Testis (tissue), 3 donors: Measurements from ENCODE around the gene PTGIR. TPM values are rescaled to one million over a fixed set of nuclear protein-coding genes. Genes with fewer than 3 reads are reported as not detected.

ENCODE experiments used
- DNase-seq: peaks from one replicate; pipeline ENCODE4 v3.0.0-alpha.2; 2019
- H3K27ac ChIP-seq, 2 donors: fragments of 200-600 bp; sonication (generic); one replicate each; pipeline ENCODE4 v1.5.1; 2019
- H3K27me3 ChIP-seq: fragments of 200-600 bp; sonication (generic); one replicate; pipeline ENCODE4 v1.5.1; 2019
- H3K36me3 ChIP-seq: fragments of 200-600 bp; sonication (generic); one replicate; pipeline ENCODE4 v1.5.1; 2017; ENCODE audit warnings: low read depth; ENCODE audit errors: missing control alignments
- H3K4me1 ChIP-seq: fragments of 200-600 bp; sonication (generic); one replicate; pipeline ENCODE4 v1.5.1; 2019
- H3K4me3 ChIP-seq, 2 donors: fragments of 200-600 bp; sonication (generic); one replicate each; pipeline ENCODE4 v1.5.1; 2017 to 2019
- H3K9me3 ChIP-seq: fragments of 200-600 bp; sonication (generic); one replicate; pipeline ENCODE4 v1.5.1; 2017
- POLR2A ChIP-seq: fragments of 450-650 bp; IDR thresholded peaks from one replicate; pipeline ENCODE4 v1.6.1; 2017; ENCODE audit warnings: antibody characterized with exemption, mild to moderate bottlenecking, moderate library complexity
- WGBS, 2 donors: methylation state at CpG; one replicate each; pipeline ENCODE4 v1.1.5; 2018; 5-methylcytosine and 5-hydroxymethylcytosine counted together
- intact Hi-C: fragments of 100-400 bp; cut with DNase I; formaldehyde crosslinking; loops from one replicate; pipeline ENCODE4 v1.15.1; 2023; ENCODE audit warnings: low total_unique reads
- polyA plus RNA-seq: library from polyadenylated mRNA; stranded (reverse); fragments of 350-450 nt; fragmentation: Illumina TruSeq; extraction: RNeasy Lipid Tissue Mini Kit (QIAGEN cat#74804); gene quantifications from one replicate; pipeline ENCODE4 v1.2.3, GENCODE V29; 2014; ENCODE audit warnings: low read depth, low replicate concordance; ENCODE audit not compliant: insufficient read depth
- total RNA-seq, 2 donors: library from RNA; depleted of rRNA; stranded (reverse); fragments of >200 nt; gene quantifications; one replicate each; pipeline ENCODE4 v1.2.3, GENCODE V29; 2016
- TF ChIP-seq, protein P1 (sequence below), 3 experiments: fragments of 450-650 bp in 2 of 3; fragments of 200-600 bp in 1 of 3; sonication (generic) in 1 of 3; IDR thresholded peaks; one replicate each; pipeline ENCODE4 v1.5.1; 2016 to 2019; ENCODE audit warnings: antibody characterized with exemption in 3 of 3, mild to moderate bottlenecking in 2 of 3, moderate library complexity in 1 of 3

PTGIR gene
- total and polyA plus RNA-seq, 3 donors from 2014 or later = 0.63 to 1.0 (median 0.87) TPM

DNA sequence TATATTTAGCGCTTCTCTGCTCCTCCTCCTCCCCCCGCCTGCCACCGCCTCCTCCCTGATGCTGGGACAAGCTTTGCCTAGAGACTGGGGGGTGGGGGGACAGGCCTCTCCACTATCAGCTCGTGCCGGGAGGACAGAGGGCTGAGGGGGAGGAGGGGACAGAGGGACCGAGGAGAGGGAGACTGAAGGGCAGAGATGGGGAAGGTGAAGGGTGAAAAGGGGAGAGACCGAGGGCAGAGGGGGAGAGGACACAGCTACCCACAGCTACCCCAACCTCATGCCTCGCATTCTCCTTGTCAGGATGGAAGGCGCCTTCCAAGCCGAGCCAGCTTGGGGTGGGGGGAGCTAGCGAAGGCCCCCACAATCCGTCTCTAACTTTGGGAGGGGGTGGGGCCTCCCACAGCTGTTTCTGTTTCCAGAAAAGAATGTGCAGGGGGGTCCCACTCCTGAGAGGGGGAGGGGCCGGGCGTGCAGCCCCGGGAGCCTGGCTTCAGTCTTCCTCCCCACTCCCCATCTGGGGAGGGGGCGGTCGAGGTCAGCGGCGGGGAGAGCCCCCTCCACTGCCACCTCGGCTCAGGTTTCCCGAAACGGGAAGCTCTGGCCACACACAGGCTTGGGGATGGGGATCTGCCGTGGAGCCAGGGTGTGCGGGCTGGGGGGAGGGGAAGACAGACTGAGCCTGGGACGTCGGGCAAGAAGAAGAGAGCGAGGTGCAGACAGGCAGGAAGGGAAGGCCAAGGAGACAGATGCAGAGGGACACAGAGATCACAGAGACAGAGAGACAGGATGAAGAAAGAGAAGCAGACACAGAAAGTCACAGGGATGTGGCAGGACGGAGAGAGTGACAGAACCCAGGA lies 34.5 kb upstream of the PTGIR start:
- Histone ChIP-seq H3K4me3 (peak overlapping the region; percentile 62 to 78), H3K27me3 (no peaks in the 10 kb centered on the region), H3K27ac (peak overlapping the region; percentile 59 to 63), H3K4me1 (peaks cover 22% of the 10 kb centered on the region), H3K36me3 (no peaks in the 10 kb centered on the region), H3K9me3 (no peaks in the 10 kb centered on the region)
- intact Hi-C loops = no loop called here
- TF ChIP-seq, protein P1, sequence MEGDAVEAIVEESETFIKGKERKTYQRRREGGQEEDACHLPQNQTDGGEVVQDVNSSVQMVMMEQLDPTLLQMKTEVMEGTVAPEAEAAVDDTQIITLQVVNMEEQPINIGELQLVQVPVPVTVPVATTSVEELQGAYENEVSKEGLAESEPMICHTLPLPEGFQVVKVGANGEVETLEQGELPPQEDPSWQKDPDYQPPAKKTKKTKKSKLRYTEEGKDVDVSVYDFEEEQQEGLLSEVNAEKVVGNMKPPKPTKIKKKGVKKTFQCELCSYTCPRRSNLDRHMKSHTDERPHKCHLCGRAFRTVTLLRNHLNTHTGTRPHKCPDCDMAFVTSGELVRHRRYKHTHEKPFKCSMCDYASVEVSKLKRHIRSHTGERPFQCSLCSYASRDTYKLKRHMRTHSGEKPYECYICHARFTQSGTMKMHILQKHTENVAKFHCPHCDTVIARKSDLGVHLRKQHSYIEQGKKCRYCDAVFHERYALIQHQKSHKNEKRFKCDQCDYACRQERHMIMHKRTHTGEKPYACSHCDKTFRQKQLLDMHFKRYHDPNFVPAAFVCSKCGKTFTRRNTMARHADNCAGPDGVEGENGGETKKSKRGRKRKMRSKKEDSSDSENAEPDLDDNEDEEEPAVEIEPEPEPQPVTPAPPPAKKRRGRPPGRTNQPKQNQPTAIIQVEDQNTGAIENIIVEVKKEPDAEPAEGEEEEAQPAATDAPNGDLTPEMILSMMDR (IDR thresholded peaks at IDR 0.05) = no peak
- TF ChIP-seq POLR2A = no peak
- DNase-seq = peak; percentile 46
- 2% methylated on average over 16 to 28 of the region's 28 CpGs for WGBS, 2 donors

DNA sequence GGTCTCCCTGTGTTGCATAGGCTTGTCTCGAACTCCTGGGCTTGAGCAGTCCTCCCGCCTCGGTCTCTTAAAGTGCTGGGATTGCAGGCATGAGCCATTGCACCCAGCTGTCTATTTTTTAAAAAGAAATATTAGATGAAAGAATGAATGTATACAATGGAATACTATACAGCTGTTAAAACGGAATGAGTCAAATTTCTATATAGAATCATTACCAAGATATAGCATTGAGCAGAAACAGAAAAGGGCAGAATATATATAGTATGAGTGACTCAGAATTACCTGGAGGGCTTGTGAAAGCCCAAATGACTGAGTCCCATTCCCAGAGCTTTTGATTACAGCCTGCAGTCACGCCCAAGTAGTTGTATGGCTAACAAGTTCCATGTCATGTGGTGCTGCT lies 31.7 kb upstream of the PTGIR start:
- Histone ChIP-seq H3K27ac (no peak overlapping the region), H3K9me3 (no peaks in the 10 kb centered on the region), H3K4me3 (no peak overlapping the region), H3K36me3 (no peaks in the 10 kb centered on the region), H3K27me3 (no peaks in the 10 kb centered on the region), H3K4me1 (peaks cover 22% of the 10 kb centered on the region)
- 92 to 97% methylated on average over 5 of the region's 5 CpGs for WGBS, 2 donors
- DNase-seq = no peak
- intact Hi-C loops = no loop called here
- no peak for TF ChIP-seq POLR2A
- TF ChIP-seq, protein P1 (IDR thresholded peaks at IDR 0.05) = no peak

DNA sequence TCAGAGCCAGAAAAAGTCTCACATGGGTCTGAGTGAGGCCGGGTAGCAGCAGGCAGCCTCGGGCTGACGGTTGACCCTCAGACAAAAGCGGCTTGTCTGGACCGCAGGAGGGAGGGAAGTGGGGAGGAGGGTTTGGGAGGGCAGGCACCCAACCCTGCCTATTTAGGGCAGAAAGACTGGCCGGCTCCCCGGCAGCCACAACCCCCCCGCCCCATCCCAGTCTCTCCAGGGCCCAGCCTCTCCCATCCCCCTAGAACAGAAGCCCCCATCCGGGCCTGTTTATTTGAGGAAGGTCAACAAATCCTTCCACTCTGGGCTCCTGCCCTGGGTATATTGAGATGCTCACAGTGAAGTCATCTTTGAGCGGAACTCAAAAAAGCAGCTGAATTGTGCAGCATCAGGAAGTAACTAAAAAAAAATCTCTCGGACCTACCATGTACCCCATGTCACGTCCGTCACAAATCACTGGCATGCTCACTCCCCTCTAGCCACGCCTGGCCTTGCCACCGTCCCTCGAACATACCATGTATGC lies 29.8 kb upstream of the PTGIR start:
- TF ChIP-seq, protein P1 (IDR thresholded peaks at IDR 0.05) = no peak
- TF ChIP-seq POLR2A = no peak
- H3K27me3 ChIP-seq = no peaks in the 10 kb centered on the region
- no peak overlapping the region for H3K27ac ChIP-seq

DNA sequence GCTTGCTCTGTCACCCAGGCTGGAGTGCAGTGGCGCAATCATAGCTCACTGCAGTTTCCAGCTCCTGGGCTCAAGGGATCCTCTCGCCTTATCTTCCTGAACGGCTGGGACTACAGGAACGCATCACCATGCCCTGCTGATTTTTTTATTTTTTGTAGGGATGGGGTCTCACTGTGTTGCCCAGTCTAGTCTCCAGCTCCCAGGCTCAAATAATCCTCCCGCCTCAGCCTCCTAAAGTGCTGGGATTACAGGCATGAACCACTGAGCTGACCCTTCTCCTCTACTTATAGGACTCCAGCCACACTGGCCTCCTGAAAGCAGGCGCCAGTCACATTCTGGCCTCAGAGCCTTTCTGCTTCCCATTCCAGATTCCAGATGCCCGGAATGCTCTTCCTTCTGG lies 25.6 kb upstream of the PTGIR start:
- Histone ChIP-seq H3K4me1 (no peaks in the 10 kb centered on the region), H3K4me3 (no peak overlapping the region), H3K27me3 (no peaks in the 10 kb centered on the region), H3K9me3 (no peaks in the 10 kb centered on the region), H3K36me3 (no peaks in the 10 kb centered on the region), H3K27ac (no peak overlapping the region)
- WGBS, 2 donors = 65 to 72% methylated on average over 7 of the region's 7 CpGs
- intact Hi-C loops = no loop called here
- DNase-seq = no peak
- TF ChIP-seq POLR2A = no peak
- TF ChIP-seq, protein P1 (IDR thresholded peaks at IDR 0.05) = no peak

More for the DNA sequence above, 29.8 kb upstream of the PTGIR start:
- no peaks in the 10 kb centered on the region for H3K9me3 ChIP-seq
- intact Hi-C loops = no loop called here
- no peak overlapping the region for H3K4me3 ChIP-seq
- 69 to 70% methylated on average over 16 of the region's 16 CpGs for WGBS, 2 donors
- peaks cover 11% of the 10 kb centered on the region for H3K4me1 ChIP-seq
- no peaks in the 10 kb centered on the region for H3K36me3 ChIP-seq
- no peak for DNase-seq
